Mucosa of descending colon (tissue), 3 donors: ENCODE data around the gene ZDHHC24. TPM values are rescaled to one million over a fixed set of nuclear protein-coding genes. Genes with fewer than 3 reads are reported as not detected.
A peak's percentile ranks its signal among the peaks of the same experiment; 100 is the strongest.

Experiments used
- ATAC-seq: fragments of 200-7000 bp; cut with Tn5 transposase; one replicate; pipeline ENCODE4 v1.9.1; 2020; ENCODE audit warnings: mild to moderate bottlenecking, moderate library complexity
- DNase-seq, 3 donors: peaks; one replicate each; pipeline ENCODE4 v3.0.0-alpha.2; 2020
- H3K36me3 ChIP-seq: fragments of 200-600 bp; one replicate; pipeline ENCODE4 v1.8.0; 2021; ENCODE audit warnings: low read depth, mild to moderate bottlenecking
- H3K4me1 ChIP-seq: fragments of 200-600 bp; one replicate; pipeline ENCODE4 v1.8.0; 2021; ENCODE audit warnings: low read depth, mild to moderate bottlenecking
- H3K4me3 ChIP-seq: fragments of 200-600 bp; one replicate; pipeline ENCODE4 v1.8.0; 2021; ENCODE audit warnings: mild to moderate bottlenecking
- H3K9me3 ChIP-seq: fragments of 200-600 bp; one replicate; pipeline ENCODE4 v1.8.0; 2021; ENCODE audit warnings: mild to moderate bottlenecking
- intact Hi-C, 2 donors: fragments of 100-400 bp; cut with DNase I in 1 of 2; cut with micrococcal nuclease in 1 of 2; formaldehyde crosslinking; loops; one replicate each; pipeline versions ENCODE4 v1.11.0 to v1.11.1; 2022; cut with DNase I, micrococcal nuclease
- total RNA-seq, 3 donors: library from RNA; stranded (reverse); fragmentation: NEBNext Ultra II Directional in 2 of 3; extraction: Animal tissue kit (Norgen Biotek cat#: 25700) in 2 of 3; gene quantifications; one replicate each; pipeline versions ENCODE4 v1.2.1 to v1.2.4, GENCODE V29; 2021 to 2023
- TF ChIP-seq, protein P1 (sequence below): fragments of 200-600 bp; IDR thresholded peaks from one replicate; pipeline ENCODE4 v1.8.0; 2022; ENCODE audit warnings: antibody characterized with exemption, mild to moderate bottlenecking
- donor health status: DM: no; HTN: no; CAD: no; lungs with moderate emphysema.
- donor health status: DM: no; HTN: no; CAD: no.
- donor health status: DM: no; HTN: yes; CAD: no.

ZDHHC24 gene
- total RNA-seq, 3 donors from 2014 or later, result 9.1 to 11.8 (median 10.4) TPM

DNA sequence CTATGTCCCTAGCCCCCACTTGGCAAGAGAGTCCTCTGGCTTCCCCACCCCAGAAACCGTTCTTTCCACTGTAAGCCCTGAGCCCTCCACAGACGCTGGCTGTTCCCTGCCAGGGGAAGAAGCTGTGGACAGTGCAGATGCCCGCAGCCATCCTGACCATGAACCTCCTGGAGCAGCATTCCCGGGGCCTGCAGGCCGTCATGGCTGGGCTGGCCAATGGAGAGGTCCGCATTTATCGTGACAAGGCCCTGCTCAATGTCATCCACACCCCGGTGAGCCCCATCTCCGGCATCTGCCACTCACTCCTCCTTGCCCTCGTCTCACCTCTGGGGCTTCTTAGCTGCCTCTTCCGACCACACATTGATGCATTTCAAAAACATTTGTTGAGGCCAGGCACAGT is 22.2 kb downstream of the ZDHHC24 start:
- DNase-seq, result no peak
- H3K9me3 ChIP-seq, result no peaks in the 10 kb centered on the region
- intact Hi-C loops, result no loop called here
- H3K4me1 ChIP-seq, result no peaks in the 10 kb centered on the region
- ATAC-seq, result no peak
- H3K4me3 ChIP-seq, result no peak overlapping the region
- H3K36me3 ChIP-seq, result no peaks in the 10 kb centered on the region
- TF ChIP-seq, protein P1, sequence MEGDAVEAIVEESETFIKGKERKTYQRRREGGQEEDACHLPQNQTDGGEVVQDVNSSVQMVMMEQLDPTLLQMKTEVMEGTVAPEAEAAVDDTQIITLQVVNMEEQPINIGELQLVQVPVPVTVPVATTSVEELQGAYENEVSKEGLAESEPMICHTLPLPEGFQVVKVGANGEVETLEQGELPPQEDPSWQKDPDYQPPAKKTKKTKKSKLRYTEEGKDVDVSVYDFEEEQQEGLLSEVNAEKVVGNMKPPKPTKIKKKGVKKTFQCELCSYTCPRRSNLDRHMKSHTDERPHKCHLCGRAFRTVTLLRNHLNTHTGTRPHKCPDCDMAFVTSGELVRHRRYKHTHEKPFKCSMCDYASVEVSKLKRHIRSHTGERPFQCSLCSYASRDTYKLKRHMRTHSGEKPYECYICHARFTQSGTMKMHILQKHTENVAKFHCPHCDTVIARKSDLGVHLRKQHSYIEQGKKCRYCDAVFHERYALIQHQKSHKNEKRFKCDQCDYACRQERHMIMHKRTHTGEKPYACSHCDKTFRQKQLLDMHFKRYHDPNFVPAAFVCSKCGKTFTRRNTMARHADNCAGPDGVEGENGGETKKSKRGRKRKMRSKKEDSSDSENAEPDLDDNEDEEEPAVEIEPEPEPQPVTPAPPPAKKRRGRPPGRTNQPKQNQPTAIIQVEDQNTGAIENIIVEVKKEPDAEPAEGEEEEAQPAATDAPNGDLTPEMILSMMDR, result no peak

DNA sequence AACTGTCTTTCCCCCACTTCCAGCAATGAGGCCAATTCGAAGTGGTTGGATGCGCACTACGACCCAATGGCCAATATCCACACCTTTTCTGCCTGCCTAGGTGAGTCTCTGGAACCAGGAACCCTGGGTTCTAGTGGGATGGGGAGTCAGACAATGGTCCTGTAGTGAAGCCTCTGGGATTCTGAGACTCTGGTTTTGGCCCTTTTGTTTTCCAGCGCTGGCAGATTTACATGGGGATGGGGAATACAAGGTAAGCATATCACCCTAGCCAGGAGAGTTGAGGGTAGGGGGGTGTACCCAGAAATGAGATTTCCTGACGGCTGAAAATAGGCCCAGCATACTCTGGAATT is 34.9 kb downstream of the ZDHHC24 start:
- peaks cover 3% of the 10 kb centered on the region for H3K36me3 ChIP-seq
- peak overlapping the region; percentile 35 for H3K4me3 ChIP-seq
- no peak for DNase-seq
- TF ChIP-seq, protein P1, result no peak
- intact Hi-C loops, result no loop called here
- H3K9me3 ChIP-seq, result no peaks in the 10 kb centered on the region
- ATAC-seq, result peak; percentile 37
- H3K4me1 ChIP-seq, result peaks cover 4% of the 10 kb centered on the region

DNA sequence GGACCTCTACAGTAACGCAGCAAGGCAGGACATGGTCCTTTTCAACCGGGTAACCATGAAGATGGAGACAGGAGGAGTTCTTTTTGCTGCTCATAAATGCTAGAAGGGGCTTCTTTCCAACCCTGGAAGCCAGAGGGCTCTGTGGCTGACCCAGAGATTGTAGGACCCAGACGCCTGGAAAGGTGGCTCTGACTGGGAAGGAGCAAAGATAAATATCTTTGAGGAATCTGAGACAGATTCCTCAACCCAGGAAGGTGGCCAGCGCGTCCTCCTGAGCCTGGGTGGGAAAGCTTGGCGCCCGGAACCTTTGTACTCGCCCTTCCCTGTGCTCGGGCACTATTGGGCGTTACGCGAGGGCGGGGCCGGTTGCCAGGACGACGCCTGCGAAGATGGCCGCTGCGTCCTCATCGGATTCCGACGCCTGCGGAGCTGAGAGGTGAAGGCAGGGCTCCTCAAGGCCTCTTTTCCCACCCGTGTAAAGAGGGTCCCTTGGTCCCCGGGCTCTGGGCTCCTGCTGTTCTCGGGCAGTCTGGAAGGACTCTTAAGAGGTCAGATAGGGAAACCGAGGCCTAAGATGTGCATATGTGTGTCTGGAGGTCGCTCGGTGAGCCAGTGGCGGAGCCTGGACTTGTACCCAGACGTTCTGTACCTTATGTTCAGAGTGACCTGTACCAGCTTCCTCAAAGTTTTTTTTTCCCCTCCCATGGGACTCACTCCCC is 35.4 kb downstream of the ZDHHC24 start, which contains the start of gene BBS1:
BBS1 (plus strand) TSS at position 365 of the 719 bp plus-strand sequence; CDS start at position 390, 25 bp downstream.
- peaks cover 4% of the 10 kb centered on the region for H3K4me1 ChIP-seq
- peaks cover 3% of the 10 kb centered on the region for H3K36me3 ChIP-seq
- peak within 1 kb of the TSS; percentile 35 for H3K4me3 ChIP-seq
- ATAC-seq (peak; percentile 100), DNase-seq (peak; percentile 91 to 92 (median 92))
- intact Hi-C loops, result no loop called here
- TF ChIP-seq, protein P1, result no peak
- no peaks in the 10 kb centered on the region for H3K9me3 ChIP-seq

DNA sequence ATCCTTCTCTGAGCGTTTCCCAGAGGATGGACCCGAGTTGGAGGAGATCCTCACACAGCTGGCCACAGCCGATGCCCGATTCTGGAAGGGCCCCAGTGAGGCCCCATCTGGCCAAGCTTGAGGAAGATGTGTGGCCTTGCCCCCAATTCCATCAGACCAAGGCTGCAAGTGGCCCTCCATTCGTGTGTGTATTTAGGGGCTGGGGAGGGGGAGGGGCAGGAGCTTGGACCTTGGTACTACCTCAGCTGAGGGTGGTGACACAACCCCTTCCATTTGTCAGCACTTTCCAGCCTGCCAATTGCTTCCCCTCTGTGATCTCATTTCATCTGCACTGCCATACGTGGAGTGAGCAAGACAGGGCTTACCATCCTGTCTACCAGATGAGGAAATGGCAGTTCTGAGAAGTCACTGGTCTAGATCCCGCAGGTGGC is 36.7 kb downstream of the ZDHHC24 start:
- DNase-seq, result no peak
- Histone ChIP-seq H3K4me1 (peaks cover 4% of the 10 kb centered on the region), H3K4me3 (no peak overlapping the region), H3K36me3 (peaks cover 3% of the 10 kb centered on the region), H3K9me3 (no peaks in the 10 kb centered on the region)
- TF ChIP-seq, protein P1, result no peak
- ATAC-seq, result no peak
- intact Hi-C loops, result no loop called here

DNA sequence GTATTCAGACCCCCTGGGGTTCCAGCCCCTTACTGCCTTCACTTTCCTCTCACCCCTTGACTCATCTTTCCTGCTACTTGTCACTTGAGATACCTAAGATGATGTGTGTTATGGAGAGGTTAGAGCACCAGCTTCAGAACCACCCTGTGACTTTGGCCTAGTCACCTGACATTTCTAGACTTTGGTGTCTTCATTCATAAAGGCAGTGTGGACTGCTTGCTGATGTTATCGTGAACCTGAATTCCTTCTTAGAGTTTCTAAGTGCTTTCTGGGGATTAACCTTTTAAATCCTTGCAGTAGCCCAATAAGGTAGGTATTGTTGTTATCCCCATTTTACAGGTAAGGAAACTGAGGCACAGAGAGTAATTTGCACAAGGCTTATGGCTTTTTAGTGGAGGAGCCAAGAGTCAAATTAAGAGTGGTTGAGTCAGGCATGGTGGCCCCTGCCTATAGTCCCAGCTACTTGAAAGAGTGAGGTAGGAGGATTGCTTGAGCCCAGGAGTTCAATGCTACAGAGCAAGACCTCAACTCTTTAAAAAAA is 40.5 kb downstream of the ZDHHC24 start:
- ATAC-seq, result no peak
- no peak for DNase-seq
- TF ChIP-seq, protein P1, result no peak

More for the DNA sequence above, 40.5 kb downstream of the ZDHHC24 start:
- Histone ChIP-seq H3K9me3 (no peaks in the 10 kb centered on the region), H3K4me1 (no peaks in the 10 kb centered on the region), H3K4me3 (no peak overlapping the region), H3K36me3 (peaks cover 3% of the 10 kb centered on the region)
- intact Hi-C loops, result no loop called here
